ENCODE data around the gene SLC22A13.
"Not testable (repeated sequence)": the region's sequence is repeated elsewhere in the genome, so short reads cannot be mapped to it uniquely, and the experiment has no call there.

The SLC22A13 gene

GRCh38 chr3:38264779-38265178, 833 bp upstream of the SLC22A13 start:
- no peak for DNase-seq

GRCh38 chr3:38266810-38267209, 1.2 kb downstream of the SLC22A13 start:
- no peak for DNase-seq

DNA sequence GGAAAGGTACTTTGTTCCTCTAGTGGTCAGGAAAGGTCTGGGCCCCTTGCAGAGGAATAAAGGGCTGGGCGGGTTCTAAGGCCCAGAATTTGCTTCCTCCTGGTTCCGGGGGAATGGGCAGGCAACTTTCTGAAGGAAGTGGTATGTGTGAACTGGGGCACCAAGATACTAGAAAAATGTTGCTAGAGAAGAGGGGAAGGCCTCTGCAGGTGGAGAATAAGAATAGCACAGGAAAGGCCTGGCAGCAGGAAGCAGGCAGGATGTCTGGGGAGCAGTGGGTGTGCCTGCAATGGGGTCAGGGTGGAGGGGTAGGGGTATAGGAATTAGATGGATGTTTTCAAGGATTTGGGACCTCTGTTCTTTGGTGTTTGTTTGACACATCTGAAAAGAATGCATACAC, 2.0 kb downstream of the SLC22A13 start:
- DNase-seq, result no peak

DNA sequence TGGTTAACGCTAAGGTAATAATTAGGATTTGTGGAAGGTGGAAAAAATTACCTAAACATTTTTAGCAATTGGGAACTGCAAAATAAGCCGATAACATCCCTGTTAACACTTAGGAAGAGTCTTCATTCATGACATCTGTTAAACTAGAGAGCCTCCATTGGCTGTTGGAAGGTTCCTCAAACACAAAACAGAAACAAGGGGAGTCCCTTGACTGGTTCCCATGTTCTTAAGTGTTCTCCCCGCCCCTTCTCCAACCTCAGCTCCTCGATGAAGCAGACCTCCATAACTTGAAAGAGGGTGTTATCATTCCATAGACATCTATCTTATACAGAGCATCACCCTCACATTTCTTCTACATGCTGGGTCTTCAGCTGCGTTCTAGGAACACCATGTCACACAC, 2.5 kb downstream of the SLC22A13 start:
- no peak for DNase-seq

GRCh38 chr3:38268522-38268921, 2.9 kb downstream of the SLC22A13 start:
- DNase-seq, result no peak

GRCh38 chr3:38270606-38271005, 5.0 kb downstream of the SLC22A13 start:
- DNase-seq, result no peak

DNA sequence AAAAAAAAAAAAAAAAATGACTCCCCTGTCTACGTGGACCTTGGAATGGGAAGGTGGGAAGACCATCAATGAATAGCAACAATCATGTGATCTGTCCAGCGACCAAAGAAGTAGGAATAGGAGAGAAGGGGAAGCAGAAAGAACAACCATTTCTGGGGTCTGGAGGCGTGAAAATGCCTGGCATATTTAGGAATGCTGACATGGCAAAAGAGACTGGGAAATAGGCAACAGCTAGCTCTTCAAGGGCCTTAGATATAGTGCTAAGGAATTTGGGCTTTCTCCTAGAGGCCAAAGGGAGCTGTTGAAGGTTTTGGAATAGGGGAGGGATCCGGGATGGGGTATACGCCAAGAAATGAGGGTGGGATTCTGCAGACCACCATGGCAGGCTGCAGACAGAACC, 5.9 kb downstream of the SLC22A13 start:
- DNase-seq, result no peak

- DNase-seq, result no peak
These were observed 9.4 kb downstream of the SLC22A13 start for GRCh38 chr3:38274864-38275649.

- DNase-seq, result no peak
These were observed 10.0 kb downstream of the SLC22A13 start for GRCh38 chr3:38275658-38276057.

- no peak for DNase-seq
These were observed 10.7 kb downstream of the SLC22A13 start for GRCh38 chr3:38276081-38276916.

DNA sequence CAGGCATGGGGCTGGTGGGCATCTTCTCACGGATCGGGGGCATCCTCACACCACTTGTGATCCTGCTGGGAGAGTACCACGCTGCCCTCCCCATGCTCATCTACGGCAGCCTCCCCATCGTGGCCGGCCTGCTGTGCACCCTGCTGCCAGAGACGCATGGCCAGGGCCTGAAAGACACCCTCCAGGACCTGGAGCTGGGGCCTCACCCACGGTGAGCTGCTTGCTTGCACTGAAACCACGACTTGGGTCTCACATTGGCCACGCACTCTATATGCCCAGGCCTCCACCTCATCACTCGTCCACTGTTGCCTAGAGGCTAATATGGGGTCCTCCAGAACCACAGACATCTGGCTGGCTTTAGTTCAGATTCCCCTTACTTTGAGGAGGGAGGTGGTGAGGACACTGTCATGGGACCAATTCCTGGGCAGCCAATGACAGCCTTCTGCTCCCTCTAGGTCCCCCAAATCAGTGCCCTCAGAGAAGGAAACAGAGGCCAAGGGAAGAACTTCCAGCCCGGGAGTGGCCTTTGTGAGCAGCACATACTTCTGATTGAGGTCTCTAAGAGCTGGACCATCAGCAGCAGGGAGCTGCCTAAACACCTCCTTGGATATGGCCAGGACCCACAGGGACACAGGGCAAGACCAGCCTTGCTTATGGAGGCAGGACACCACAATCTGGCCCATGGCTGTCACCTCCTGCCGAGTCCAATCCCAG, 11.5 kb downstream of the SLC22A13 start:
- no peak for DNase-seq

DNA sequence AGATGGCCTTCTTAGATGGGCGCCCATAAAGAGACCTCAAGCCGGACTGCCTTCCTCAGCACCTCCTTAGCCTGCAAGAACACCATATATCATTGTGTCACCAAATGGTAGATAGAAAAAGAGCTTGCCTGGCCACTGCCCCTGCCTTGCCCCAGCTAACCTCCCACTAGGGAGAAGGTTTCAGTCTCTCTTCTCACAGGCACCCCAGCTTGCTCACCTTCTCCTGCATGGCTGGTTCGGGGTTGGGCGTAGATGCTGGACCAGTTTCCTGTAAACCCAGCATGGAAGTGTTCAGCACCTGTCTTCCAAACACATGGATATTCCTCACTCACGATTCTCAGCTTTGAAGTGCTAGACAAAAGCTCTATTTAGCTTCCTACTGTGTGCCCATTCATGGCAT, 13.2 kb downstream of the SLC22A13 start:
- no peak for DNase-seq

- DNase-seq, result no peak
These were observed 16.5 kb downstream of the SLC22A13 start, which contains the start of gene SLC22A14 for GRCh38 chr3:38281895-38282686. Gene SLC22A14 (plus strand): TSS chr3:38282294. CDS start chr3:38306027, 23,733 bp downstream.

DNA sequence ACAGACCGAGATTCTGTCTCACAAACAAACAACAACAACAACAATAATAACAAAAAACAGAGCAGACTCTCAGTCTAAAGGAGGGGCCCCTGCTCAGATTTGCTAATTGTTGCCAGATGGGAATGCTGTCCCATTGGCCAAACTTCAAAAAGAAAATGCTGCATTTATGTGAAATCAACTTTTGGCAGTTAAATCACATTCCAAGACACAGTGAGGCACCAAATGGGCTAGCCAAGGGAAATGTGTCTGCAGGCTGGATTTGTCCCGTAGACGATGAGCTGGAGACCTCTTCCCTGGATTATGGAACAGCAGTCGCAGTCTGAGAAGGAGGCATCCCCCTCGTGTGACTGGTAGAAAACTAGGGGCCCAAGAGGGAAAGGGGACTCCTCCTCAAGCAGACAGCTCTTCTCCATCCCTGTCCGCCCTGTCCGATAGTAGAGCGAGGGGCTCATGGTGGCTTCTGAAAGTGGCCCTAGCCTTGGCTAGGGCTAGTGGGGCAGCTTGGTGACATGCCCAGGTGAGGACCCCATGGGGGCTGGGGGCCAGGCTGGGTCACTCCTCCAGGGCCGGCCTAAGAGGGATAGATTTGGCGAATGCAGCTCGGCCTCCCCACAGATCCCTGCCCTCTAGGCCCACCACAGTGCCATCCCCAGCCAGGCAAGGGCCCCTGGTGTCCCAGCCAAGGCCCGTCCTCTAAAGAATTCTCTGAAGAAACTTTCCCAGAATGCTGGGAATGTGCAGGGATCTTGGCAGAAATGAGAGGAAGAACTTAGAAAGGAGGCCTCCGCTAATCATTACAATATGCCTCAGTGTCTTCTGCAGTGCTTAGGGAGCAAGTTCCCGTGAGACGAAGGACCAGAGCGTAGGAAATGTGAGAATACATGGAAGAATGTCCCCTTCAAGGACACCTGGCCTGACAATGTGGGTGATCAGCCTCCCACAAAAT, 18.5 kb downstream of the SLC22A13 start:
- DNase-seq, result no peak

- no peak for DNase-seq
These were observed 19.1 kb downstream of the SLC22A13 start for GRCh38 chr3:38284756-38285150.

DNA sequence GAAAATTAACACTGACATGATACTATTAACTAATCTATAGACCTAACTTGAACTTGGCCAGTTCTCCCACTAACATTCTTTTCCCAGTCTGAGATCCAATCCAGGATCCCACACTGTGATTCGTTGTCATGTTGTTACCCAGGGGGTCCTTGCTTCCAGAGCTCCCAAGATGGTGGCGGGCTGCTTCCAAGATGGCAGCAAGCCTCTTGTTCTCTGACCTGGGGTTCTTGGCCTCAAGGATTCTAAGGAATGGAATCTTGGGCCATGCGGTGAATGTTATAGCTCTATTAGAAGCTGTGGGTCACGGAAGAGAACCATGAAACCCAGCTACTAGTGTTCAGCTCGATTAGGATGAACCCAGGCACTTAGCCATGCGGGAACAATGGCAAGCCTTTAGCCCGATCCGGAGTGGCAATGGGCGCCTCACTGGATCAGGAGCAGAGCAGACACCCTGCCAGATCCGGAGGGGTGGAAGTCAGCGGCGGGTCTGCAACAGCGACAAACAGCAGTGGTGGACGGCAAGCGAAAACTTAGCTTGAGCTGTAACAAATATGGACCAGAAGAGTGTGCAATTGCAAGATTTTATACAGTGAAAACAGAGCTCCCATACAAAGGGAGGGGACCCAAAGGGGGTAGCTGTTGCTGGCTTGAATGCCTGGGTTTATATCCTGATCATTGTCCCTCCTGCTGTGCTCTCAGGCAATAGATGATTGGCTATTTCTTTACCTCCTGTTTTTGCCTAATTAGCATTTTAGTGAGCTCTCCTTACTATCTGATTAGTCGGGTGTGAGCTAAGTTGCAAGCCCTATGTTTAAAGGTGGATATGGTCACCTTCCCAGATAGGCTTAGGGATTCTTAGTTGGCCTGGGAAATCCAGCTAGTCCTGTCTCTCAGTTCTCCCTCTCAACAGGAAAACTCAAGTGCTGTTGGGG, 23.9 kb downstream of the SLC22A13 start:
- DNase-seq, result not testable (repeated sequence)

DNA sequence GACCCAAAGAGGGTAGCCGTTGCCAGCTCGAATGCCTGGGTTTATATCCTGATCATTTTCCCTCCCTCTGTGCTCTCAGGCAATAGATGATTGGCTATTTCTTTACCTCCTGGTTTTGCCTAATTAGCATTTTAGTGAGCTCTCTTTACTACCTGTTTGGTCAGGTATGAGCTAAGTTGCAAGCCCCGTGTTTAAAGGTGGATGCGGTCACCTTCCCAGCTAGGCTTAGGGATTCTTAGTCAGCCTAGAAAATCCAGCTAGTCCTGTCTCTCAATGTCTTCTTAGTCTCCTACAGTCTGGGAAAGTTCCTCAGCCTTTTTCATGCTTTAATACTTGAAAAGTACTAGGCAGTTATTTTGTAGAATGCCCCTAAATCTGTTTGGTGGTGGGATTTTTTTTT, 31.4 kb downstream of the SLC22A13 start:
- DNase-seq, result not testable (repeated sequence)

DNA sequence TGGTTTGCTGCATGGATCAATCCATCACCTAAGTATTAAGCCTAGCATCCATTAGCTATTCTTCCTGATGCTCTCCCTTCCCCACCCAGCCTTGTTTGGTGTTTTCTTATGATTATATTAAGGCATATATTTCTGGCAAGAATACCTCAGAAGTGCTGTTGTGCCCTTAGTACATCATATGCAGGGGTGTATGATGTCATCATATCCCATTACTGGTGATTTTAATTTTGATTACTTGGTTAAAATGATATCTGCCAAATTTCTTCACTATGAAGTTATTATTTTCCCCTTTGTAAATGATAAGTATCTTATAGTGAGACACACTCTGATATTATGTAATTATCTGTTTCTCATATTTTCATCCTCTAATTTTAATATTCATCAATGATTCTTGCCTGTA, 31.9 kb downstream of the SLC22A13 start:
- no peak for DNase-seq

GRCh38 chr3:38297947-38298711, 32.5 kb downstream of the SLC22A13 start:
- no peak for DNase-seq

All from cerebellar nuclear complex (tissue), 1 donor.